Esophagus squamous epithelium (tissue), 4 donors: ENCODE results near the gene TGM5.

Source experiments
- CTCF ChIP-seq, 6 experiments: fragments of 450-650 bp in 4 of 6; fragments of 200-600 bp in 2 of 6; sonication (generic) in 2 of 6; IDR thresholded peaks; one replicate each; pipeline ENCODE4 v1.5.1; 2016 to 2019; ENCODE audit warnings: antibody characterized with exemption in 6 of 6, mild to moderate bottlenecking in 4 of 6, moderate library complexity in 4 of 6
- POLR2A ChIP-seq, 4 donors: fragments of 450-650 bp; IDR thresholded peaks; one replicate each; pipeline ENCODE4 v1.6.1; 2017; ENCODE audit warnings: antibody characterized with exemption in 4 of 4, mild to moderate bottlenecking in 4 of 4, moderate library complexity in 3 of 4

- TF ChIP-seq CTCF (IDR thresholded peaks at IDR 0.05) (no peak), POLR2A (IDR thresholded peaks at IDR 0.05) (no peak)
These were observed 53.3 kb downstream of the TGM5 start for GRCh38 chr15:43213466-43213865.
